OCI-LY7 (cell line): ENCODE data around the gene KRR1. TPM values are rescaled to one million over a fixed set of nuclear protein-coding genes. Genes with fewer than 3 reads are reported as not detected.
"Not testable (repeated sequence)": the region's sequence is repeated elsewhere in the genome, so short reads cannot be mapped to it uniquely, and the experiment has no call there.

Experiments used
- BruUV-seq: library from RNA; stranded (reverse); fragments of 400-500 nt; replicated peaks from 2 replicates; lab custom pipeline; 2021; lab: Mats Ljungman, UMichigan
- CTCF ChIA-PET: fragments of 300-600 bp; sonication (Branson Sonifier 250); formaldehyde crosslinking; loops from one replicate; lab custom pipeline; 2022; ENCODE audit warnings: antibody characterized with exemption; ENCODE audit not compliant: unreplicated experiment; lab: Charles Lee
- POLR2A ChIA-PET: fragments of 300-600 bp; sonication (Branson Sonifier 250); formaldehyde crosslinking; loops from one replicate; lab custom pipeline; 2022; ENCODE audit warnings: antibody characterized with exemption; lab: Charles Lee
- DNase-seq: peaks from one replicate; pipeline ENCODE4 v3.0.0-alpha.2; 2015; ENCODE audit warnings: low spot score
- H2AFZ ChIP-seq: fragments of 200-600 bp; sonication (generic), shearing (Covaris generic); 2 replicates; pipeline ENCODE4 v1.6.1; 2014; ENCODE audit warnings: mild to moderate bottlenecking, antibody characterized with exemption, low read length, moderate library complexity
- H3K27ac ChIP-seq: fragments of 200-600 bp; sonication (generic); 2 replicates; pipeline ENCODE4 v1.5.1; 2014; ENCODE audit warnings: mixed run types, low read depth, mild to moderate bottlenecking, moderate library complexity, low read length, inconsistent platforms; ENCODE audit not compliant: poor library complexity, severe bottlenecking
- H3K36me3 ChIP-seq: fragments of 200-600 bp; sonication (generic); 2 replicates; pipeline ENCODE4 v1.6.1; 2014; ENCODE audit warnings: mild to moderate bottlenecking, antibody characterized with exemption, low read length, moderate library complexity, mixed read lengths; ENCODE audit not compliant: insufficient read depth
- H3K4me1 ChIP-seq: fragments of 200-600 bp; sonication (generic); 2 replicates; pipeline ENCODE4 v1.5.1; 2014; ENCODE audit warnings: mild to moderate bottlenecking, low read length; ENCODE audit not compliant: insufficient read depth, poor library complexity, severe bottlenecking
- H3K4me2 ChIP-seq: fragments of 200-600 bp; sonication (generic); 2 replicates; pipeline ENCODE4 v1.6.1; 2014; ENCODE audit warnings: mild to moderate bottlenecking, low read length
- H3K4me3 ChIP-seq: fragments of 200-600 bp; sonication (generic); 2 replicates; pipeline ENCODE4 v1.5.1; 2014; ENCODE audit warnings: mild to moderate bottlenecking, low read depth, low read length; ENCODE audit not compliant: poor library complexity, severe bottlenecking
- H3K79me2 ChIP-seq: fragments of 200-600 bp; sonication (generic); 2 replicates; pipeline ENCODE4 v1.6.1; 2016; ENCODE audit warnings: low read depth, mild to moderate bottlenecking, low read length, moderate library complexity, mixed read lengths; ENCODE audit not compliant: insufficient read depth
- H3K9me2 ChIP-seq: fragments of 200-600 bp; sonication (generic); 2 replicates; pipeline ENCODE4 v1.6.1; 2016; ENCODE audit warnings: mild to moderate bottlenecking, low read length, mixed read lengths; ENCODE audit not compliant: insufficient read depth
- H3K9me3 ChIP-seq: fragments of 200-600 bp; sonication (generic); 2 replicates; pipeline ENCODE4 v1.6.1; 2014; ENCODE audit warnings: mild to moderate bottlenecking, mixed run types, low read length, mixed read lengths
- H4K20me1 ChIP-seq: fragments of 200-600 bp; sonication (generic); 2 replicates; pipeline ENCODE4 v1.6.1; 2014; ENCODE audit warnings: mild to moderate bottlenecking, antibody characterized with exemption, low read length, moderate library complexity, mixed read lengths; ENCODE audit not compliant: insufficient read depth
- EZH2phosphoT487 ChIP-seq: fragments of 200-600 bp; sonication (generic); IDR thresholded peaks from 2 replicates; pipeline ENCODE4 v1.6.1; 2018; ENCODE audit warnings: low read depth, borderline replicate concordance, mild to moderate bottlenecking, mixed run types, antibody characterized with exemption, low read length, moderate library complexity, mixed read lengths
- intact Hi-C: fragments of 100-400 bp; cut with micrococcal nuclease; formaldehyde crosslinking; loops from one replicate; pipeline ENCODE4 v1.10.0; 2022; ENCODE audit not compliant: unreplicated experiment
- total RNA-seq, 2 experiments: library from RNA; depleted of rRNA in 1 of 2; stranded (reverse); fragments of >200 nt in 1 of 2; shearing (Covaris generic) in 1 of 2; gene quantifications; 2 replicates each; pipeline ENCODE4 v1.2.3, GENCODE V29; 2014 to 2022
- TF ChIP-seq, protein P1 (sequence below): fragments of 200-600 bp; sonication (generic); conservative IDR thresholded peaks from 2 replicates; pipeline ENCODE4 v1.5.1; 2014; ENCODE audit warnings: mild to moderate bottlenecking, antibody characterized with exemption, low read length, moderate library complexity, mixed read lengths

The KRR1 gene
- total RNA-seq, 2 experiments from 2014 or later, result 44.0 to 78.0 TPM

- H3K9me2 ChIP-seq, result no peaks in the 10 kb centered on the region
- DNase-seq, result no peak
- ChIA-PET POLR2A (no interaction called here), CTCF (no interaction called here)
- H3K4me1 ChIP-seq, result no peaks in the 10 kb centered on the region
- BruUV-seq, result no TSS peak
- H4K20me1 ChIP-seq, result no peaks in the 10 kb centered on the region
- intact Hi-C loops, result no loop called here
- no peaks in the 10 kb centered on the region for H3K9me3 ChIP-seq
- H3K4me2 ChIP-seq, result no peak overlapping the region
- no peaks in the 10 kb centered on the region for H3K79me2 ChIP-seq
- no peak overlapping the region for H3K27ac ChIP-seq
- TF ChIP-seq EZH2phosphoT487, result no peak
- TF ChIP-seq, protein P1, sequence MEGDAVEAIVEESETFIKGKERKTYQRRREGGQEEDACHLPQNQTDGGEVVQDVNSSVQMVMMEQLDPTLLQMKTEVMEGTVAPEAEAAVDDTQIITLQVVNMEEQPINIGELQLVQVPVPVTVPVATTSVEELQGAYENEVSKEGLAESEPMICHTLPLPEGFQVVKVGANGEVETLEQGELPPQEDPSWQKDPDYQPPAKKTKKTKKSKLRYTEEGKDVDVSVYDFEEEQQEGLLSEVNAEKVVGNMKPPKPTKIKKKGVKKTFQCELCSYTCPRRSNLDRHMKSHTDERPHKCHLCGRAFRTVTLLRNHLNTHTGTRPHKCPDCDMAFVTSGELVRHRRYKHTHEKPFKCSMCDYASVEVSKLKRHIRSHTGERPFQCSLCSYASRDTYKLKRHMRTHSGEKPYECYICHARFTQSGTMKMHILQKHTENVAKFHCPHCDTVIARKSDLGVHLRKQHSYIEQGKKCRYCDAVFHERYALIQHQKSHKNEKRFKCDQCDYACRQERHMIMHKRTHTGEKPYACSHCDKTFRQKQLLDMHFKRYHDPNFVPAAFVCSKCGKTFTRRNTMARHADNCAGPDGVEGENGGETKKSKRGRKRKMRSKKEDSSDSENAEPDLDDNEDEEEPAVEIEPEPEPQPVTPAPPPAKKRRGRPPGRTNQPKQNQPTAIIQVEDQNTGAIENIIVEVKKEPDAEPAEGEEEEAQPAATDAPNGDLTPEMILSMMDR, result no peak
- no peak overlapping the region for H3K4me3 ChIP-seq
- no peaks in the 10 kb centered on the region for H3K36me3 ChIP-seq
- H2AFZ ChIP-seq, result no peak overlapping the region
These were observed 67.7 kb downstream of the KRR1 start for GRCh38 chr12:75443709-75444108.

- H3K9me2 ChIP-seq, H4K20me1 ChIP-seq, H3K4me2 ChIP-seq, BruUV-seq, H3K4me3 ChIP-seq, H2AFZ ChIP-seq, H3K27ac ChIP-seq, H3K36me3 ChIP-seq, intact Hi-C loops, DNase-seq, H3K4me1 ChIP-seq, H3K79me2 ChIP-seq, H3K9me3 ChIP-seq, CTCF ChIA-PET: not testable (repeated sequence)
- POLR2A ChIA-PET, result interaction anchor here (0.6 kb wide), 1 partner anchor 13 kb away, joined by 3 read pairs; no protein-coding TSS in a partner anchor
These were observed 69.0 kb downstream of the KRR1 start for GRCh38 chr12:75442454-75442853.

- H3K79me2 ChIP-seq, H3K4me1 ChIP-seq, H3K27ac ChIP-seq, H3K4me2 ChIP-seq, H2AFZ ChIP-seq, H3K9me3 ChIP-seq, DNase-seq, H3K4me3 ChIP-seq, BruUV-seq, CTCF ChIA-PET, H3K9me2 ChIP-seq, intact Hi-C loops, H3K36me3 ChIP-seq, H4K20me1 ChIP-seq: not testable (repeated sequence)
- POLR2A ChIA-PET, result interaction anchor here (0.6 kb wide), 1 partner anchor 12 kb away, joined by 3 read pairs; no protein-coding TSS in a partner anchor
These were observed 69.5 kb downstream of the KRR1 start for GRCh38 chr12:75441687-75442449.

Other genes with a start within 250 kb of the KRR1 start
- gene CAPS2, start 181.3 kb downstream of the KRR1 start, total RNA-seq (2014; rRNA removed; shearing (Covaris generic)), result not detected in 2 replicates
- not detected in 2 replicates for gene CAPS2, start 181.3 kb downstream of the KRR1 start, total RNA-seq (2022)
- not detected in 2 replicates for gene GLIPR1L1, start 176.9 kb downstream of the KRR1 start, total RNA-seq (2014; rRNA removed; shearing (Covaris generic))
- not detected in 2 replicates for gene GLIPR1L1, start 176.9 kb downstream of the KRR1 start, total RNA-seq (2022)
- gene GLIPR1L2, start 120.5 kb downstream of the KRR1 start, total RNA-seq (2014; rRNA removed; shearing (Covaris generic)), result not detected in 2 replicates
- gene GLIPR1L2, start 120.5 kb downstream of the KRR1 start, total RNA-seq (2022), result not detected in 2 replicates
- gene GLIPR1, start 30.9 kb downstream of the KRR1 start, total RNA-seq (2014; rRNA removed; shearing (Covaris generic)), result 2.8 and 3.4 TPM in 2 replicates
- gene GLIPR1, start 30.9 kb downstream of the KRR1 start, total RNA-seq (2022), result 3.3 and 4.6 TPM in 2 replicates